Large intestine (tissue), 3 donors: Measurements from ENCODE around the gene TMEM54. TPM values are rescaled to one million over a fixed set of nuclear protein-coding genes. Genes with fewer than 3 reads are reported as not detected.

ENCODE experiments used
- DNase-seq, 2 donors: peaks; one replicate each; pipeline versions ENCODE4 v3.0.0 to v3.0.0-alpha.2; 2013
- H3K27ac ChIP-seq: one replicate; pipeline ENCODE4 v1.5.1; 2013; ENCODE audit warnings: low read length
- H3K27me3 ChIP-seq: 2 replicates; pipeline ENCODE4 v1.6.1; 2013; ENCODE audit warnings: low read length; ENCODE audit not compliant: control insufficient read depth, insufficient read depth
- H3K36me3 ChIP-seq: 2 replicates; pipeline ENCODE4 v1.6.1; 2013; ENCODE audit warnings: low read length; ENCODE audit not compliant: control insufficient read depth, insufficient read depth
- H3K4me1 ChIP-seq: one replicate; pipeline ENCODE4 v1.6.1; 2013; ENCODE audit warnings: low read length; ENCODE audit not compliant: control insufficient read depth, insufficient read depth
- H3K4me3 ChIP-seq: one replicate; pipeline ENCODE4 v1.5.1; 2013; ENCODE audit warnings: low read length
- H3K9me3 ChIP-seq: one replicate; pipeline ENCODE4 v1.6.1; 2013; ENCODE audit warnings: mild to moderate bottlenecking, low read depth, low read length, moderate library complexity; ENCODE audit not compliant: control insufficient read depth
- WGBS: methylation state at CpG from one replicate; pipeline ENCODE4 v1.1.5; 2013; ENCODE audit warnings: low lambda C conversion rate; ENCODE audit not compliant: insufficient coverage; 5-methylcytosine and 5-hydroxymethylcytosine counted together
- polyA plus RNA-seq: library from polyadenylated mRNA; unstranded; fragments of 120-200 nt; gene quantifications from one replicate; pipeline ENCODE4 v1.2.1, GENCODE V29; 2013

TMEM54 gene
- polyA plus RNA-seq, 1 donor = 27.7 TPM

DNA sequence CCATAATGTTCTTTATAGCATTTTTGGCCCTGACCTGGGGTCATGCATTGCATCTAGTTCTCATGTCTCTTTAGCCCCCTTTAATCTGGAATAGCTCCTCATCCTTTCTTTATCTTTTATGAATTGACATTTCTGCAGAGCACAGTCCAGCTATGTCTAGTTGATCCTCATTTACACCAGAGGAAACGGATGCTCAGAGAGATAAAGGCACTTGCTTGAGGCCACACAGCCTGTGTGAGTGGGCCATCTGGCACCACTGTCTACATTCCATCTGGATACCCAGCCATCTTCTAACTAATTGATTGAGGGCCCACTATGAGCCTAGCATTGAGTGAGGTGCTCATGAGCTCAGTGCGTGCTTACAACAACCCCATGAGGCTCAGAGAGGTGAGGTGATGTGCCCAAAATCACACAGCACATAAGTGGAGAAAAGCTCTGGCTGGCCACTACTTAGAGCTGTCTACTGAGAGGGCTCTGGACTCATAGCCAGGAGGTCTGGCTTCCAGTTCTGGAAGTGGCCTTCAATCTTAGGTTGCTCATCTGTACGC, 11.4 kb downstream of the TMEM54 start:
- Histone ChIP-seq H3K27me3 (peaks cover 60% of the 10 kb centered on the region), H3K4me3 (no peak overlapping the region), H3K4me1 (peaks cover 11% of the 10 kb centered on the region), H3K27ac (no peak overlapping the region), H3K9me3 (peaks cover 3% of the 10 kb centered on the region), H3K36me3 (no peaks in the 10 kb centered on the region)
- DNase-seq = no peak
- WGBS = no CpG with 5 or more reads among the region's 3 CpGs

DNA sequence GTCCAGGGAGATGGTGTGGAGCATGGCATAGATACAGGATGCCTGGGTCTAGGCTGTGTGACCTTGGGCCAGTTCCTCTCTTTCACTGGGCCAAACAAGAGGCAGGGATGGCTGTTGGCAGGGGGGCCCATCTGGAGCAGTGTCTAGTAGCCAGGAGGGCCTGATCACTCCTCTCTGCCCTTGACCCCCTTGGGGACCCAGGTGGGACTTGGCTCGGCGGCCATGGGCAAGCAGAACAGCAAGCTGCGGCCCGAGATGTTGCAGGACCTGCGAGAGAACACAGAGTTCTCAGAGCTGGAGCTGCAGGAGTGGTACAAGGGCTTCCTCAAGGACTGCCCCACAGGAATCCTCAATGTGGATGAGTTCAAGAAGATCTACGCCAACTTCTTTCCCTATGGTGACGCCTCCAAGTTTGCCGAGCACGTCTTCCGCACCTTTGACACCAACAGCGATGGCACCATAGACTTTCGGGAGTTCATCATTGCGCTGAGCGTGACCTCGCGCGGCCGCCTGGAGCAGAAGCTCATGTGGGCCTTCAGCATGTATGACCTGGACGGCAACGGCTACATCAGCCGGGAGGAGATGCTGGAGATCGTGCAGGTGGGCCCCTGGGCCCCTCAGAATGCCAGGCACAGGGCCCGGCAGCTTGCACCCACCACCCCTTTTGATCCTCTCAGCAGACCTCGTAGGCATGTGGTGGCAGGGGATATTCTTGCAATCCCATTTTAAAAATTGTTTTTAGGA, 12.3 kb downstream of the TMEM54 start:
- no peaks in the 10 kb centered on the region for H3K36me3 ChIP-seq
- no peak for DNase-seq
- peaks cover 10% of the 10 kb centered on the region for H3K4me1 ChIP-seq
- H3K4me3 ChIP-seq = no peak overlapping the region
- H3K9me3 ChIP-seq = peaks cover 3% of the 10 kb centered on the region
- WGBS = no CpG with 5 or more reads among the region's 24 CpGs
- H3K27ac ChIP-seq = no peak overlapping the region
- H3K27me3 ChIP-seq = peaks cover 68% of the 10 kb centered on the region

DNA sequence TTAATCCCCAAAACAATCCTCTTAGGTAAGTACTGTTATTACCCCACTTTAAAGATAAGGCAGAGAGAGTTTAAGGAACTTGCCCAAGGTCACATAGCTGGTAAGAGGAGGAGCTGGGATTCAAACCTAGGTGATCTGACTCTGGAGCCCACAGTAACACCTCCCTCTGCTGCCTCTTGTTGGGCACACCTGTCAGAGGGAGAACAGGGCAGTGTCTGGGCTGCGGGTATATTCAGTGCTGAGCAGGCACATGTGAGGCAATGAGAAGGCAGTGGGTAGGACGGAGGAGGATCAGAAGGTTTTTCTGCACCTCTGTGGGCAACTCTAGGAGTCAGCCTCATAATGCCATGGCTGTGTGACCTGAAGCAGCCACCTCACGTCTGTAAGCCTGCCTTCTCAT, 13.1 kb downstream of the TMEM54 start:
- Histone ChIP-seq H3K4me3 (no peak overlapping the region), H3K36me3 (no peaks in the 10 kb centered on the region), H3K9me3 (peaks cover 3% of the 10 kb centered on the region), H3K27ac (no peak overlapping the region), H3K27me3 (peaks cover 70% of the 10 kb centered on the region), H3K4me1 (peaks cover 6% of the 10 kb centered on the region)
- WGBS = 60% methylated on average over 1 of the region's 3 CpGs
- no peak for DNase-seq

DNA sequence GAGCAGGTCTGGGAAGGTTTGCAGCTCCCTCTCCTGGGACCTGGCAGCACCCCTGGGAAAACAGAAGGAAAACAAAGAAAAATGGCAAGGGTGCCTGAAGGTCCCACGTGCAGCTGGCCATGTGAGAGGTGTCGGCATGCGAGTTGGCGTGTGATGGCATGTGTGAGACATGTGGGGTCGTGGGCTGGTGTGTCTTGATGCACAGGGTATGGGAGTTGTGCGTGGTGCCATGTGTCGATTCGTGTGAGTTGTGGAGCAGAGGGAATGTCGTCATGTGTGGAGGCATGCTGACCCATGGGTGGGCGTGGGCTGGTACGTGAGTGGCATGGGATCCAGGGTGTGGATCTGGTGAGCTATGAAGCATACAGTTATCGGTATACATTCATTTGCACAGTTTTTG, 13.6 kb downstream of the TMEM54 start:
- Histone ChIP-seq H3K9me3 (peaks cover 1% of the 10 kb centered on the region), H3K27ac (no peak overlapping the region), H3K27me3 (peaks cover 68% of the 10 kb centered on the region), H3K4me1 (peaks cover 4% of the 10 kb centered on the region), H3K36me3 (no peaks in the 10 kb centered on the region), H3K4me3 (no peak overlapping the region)
- no peak for DNase-seq
- WGBS = no CpG with 5 or more reads among the region's 12 CpGs

DNA sequence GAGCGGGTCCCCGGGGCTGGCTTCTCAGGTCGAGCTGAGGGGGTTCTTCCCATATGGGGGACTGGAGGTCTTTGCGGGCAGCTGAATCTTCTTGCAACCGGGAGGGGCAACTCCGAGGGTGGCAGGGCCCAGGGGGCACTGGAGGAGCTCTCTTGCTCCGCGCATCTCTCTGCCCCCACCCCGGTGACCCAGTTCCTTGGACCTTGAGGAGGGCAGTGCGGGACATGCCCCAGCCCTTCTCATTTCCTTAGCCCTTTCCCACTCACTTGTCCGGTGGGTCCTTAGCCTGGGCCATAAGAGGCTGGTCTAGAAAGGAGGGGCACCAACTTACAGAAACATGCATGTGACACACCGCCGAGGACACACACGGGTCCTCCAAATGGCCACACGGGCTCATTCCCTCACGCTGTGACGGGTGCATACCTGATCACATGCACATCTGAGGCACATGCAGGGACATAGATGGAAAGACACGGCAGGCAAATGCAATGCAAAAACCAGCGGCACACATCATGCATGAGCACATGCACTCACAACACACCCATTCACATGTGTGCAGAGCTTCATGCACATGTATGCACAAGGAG, 14.3 kb downstream of the TMEM54 start:
- Histone ChIP-seq H3K4me1 (no peaks in the 10 kb centered on the region), H3K27ac (no peak overlapping the region), H3K36me3 (no peaks in the 10 kb centered on the region), H3K9me3 (no peaks in the 10 kb centered on the region), H3K27me3 (peaks cover 61% of the 10 kb centered on the region), H3K4me3 (no peak overlapping the region)
- no peak for DNase-seq
- WGBS = 80% methylated on average over 1 of the region's 19 CpGs

DNA sequence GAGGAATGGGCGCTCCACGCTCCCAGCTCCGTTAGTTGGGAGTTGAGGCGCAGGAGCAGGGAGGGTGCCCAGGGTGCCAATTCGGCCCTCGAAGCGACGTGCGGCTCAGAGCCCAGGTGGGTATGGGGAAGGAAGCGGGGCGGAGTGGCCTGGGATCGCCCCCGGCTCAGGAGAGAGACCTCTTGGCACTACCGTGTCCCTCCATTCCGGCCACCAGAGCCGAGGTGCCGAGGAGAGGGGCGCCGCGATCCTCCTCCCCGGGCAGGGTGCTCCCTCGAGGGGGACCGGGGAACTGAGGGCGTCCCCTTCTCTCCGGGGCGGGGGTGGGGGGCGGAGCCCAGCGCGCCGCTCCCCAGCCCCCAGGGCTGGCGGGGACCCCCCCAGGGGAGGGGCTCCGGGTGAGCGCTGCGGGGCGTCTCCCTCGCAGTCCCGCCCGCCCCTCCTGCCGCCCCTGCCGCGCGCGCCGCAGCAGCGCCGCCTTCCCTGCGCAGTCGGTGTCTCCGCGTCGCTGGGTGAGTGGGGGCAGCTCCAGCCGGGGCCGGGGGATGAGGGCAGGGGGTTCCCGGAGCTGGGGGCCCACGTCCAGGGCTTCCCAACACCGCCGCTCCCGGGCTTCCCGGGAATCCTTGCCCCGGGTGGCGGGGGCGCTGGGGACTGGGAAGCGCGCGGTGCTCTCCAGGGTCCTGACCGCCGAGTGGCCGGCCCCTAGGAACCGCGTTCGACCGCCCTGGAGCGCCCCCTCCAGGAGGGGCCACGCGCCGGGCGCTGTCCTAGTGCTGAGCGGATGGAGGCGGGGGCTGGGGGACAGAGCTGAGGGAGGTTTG, 15.0 kb downstream of the TMEM54 start, which contains the start of gene HPCA:
HPCA (plus strand) TSS at position 488 of the 824 bp plus-strand sequence. CDS start 2,408 bp downstream, outside the sequence.
- no peaks in the 10 kb centered on the region for H3K9me3 ChIP-seq
- H3K27ac ChIP-seq = no peak within 1 kb of the TSS
- no peaks in the 10 kb centered on the region for H3K36me3 ChIP-seq
- no CpG with 5 or more reads among the region's 79 CpGs for WGBS
- H3K4me3 ChIP-seq = no peak within 1 kb of the TSS
- H3K27me3 ChIP-seq = peaks cover 55% of the 10 kb centered on the region
- DNase-seq = peak; percentile 51 to 65
- no peaks in the 10 kb centered on the region for H3K4me1 ChIP-seq

DNA sequence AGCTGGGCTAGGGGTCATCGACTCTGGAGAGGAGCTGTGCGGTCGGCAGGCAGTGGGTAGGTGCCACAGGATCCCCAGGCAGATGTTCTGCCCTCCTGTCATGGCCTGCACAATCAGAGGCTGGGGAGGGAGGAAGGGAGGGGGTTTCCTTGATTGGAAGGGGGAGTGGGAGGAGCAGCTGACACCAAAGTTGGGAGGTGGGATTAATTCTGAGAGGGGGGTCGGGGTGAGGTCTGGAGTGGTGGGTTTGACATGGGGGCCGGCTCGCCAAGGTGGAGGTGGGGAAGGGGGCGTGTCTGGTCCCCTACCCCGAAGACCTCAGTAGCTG, 15.5 kb downstream of the TMEM54 start:
- Histone ChIP-seq H3K4me1 (no peaks in the 10 kb centered on the region), H3K27ac (no peak overlapping the region), H3K27me3 (peaks cover 51% of the 10 kb centered on the region), H3K36me3 (no peaks in the 10 kb centered on the region), H3K9me3 (no peaks in the 10 kb centered on the region), H3K4me3 (no peak overlapping the region)
- no peak for DNase-seq
- whole genome bisulfite sequencing = no CpG with 5 or more reads among the region's 8 CpGs

DNA sequence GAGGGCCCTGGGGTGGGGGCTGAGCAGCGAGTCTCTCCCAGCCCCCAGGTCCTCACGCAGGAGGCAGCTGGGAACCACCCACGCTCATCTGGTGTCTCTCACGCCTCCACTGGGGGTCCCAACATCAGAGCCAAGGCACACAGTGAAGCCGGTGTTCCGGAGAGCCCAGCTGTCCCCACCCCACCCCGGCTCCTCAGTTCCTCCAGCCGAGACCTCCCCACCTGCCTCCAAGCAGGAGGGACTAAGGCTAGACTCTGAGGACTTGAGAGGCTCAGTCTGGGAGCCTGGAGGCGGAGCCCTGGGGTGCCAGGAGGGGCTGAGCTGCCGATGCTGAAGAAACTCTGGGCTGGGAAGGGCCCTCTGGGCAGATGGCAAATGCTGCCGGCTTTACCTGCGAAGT, 16.5 kb downstream of the TMEM54 start:
- Histone ChIP-seq H3K4me3 (no peak overlapping the region), H3K36me3 (no peaks in the 10 kb centered on the region), H3K27me3 (peaks cover 45% of the 10 kb centered on the region), H3K4me1 (no peaks in the 10 kb centered on the region), H3K27ac (no peak overlapping the region), H3K9me3 (no peaks in the 10 kb centered on the region)
- no peak for DNase-seq
- no CpG with 5 or more reads among the region's 12 CpGs for WGBS

DNA sequence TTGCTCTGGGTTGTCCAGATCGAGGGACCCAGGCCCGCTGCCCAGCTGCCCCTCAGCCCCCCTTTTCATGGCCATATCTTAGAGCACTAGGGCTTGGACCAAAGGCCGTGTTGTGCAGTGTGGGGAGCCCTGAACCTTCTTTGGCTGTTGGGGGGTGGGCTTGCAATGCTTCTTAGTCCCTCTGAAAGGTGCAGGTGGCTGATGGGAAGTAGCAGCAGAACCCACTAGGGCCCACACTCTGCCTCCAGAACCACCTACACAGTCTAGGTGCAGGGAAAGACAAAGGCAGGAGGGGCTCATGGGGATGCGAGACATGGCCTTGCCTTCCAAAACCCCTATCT, 17.2 kb downstream of the TMEM54 start:
- H3K27me3 ChIP-seq = peaks cover 45% of the 10 kb centered on the region
- H3K4me1 ChIP-seq = no peaks in the 10 kb centered on the region
- no peak overlapping the region for H3K27ac ChIP-seq
- no peak for DNase-seq
- no CpG with 5 or more reads among the region's 4 CpGs for WGBS
- H3K9me3 ChIP-seq = no peaks in the 10 kb centered on the region
- H3K36me3 ChIP-seq = no peaks in the 10 kb centered on the region
- H3K4me3 ChIP-seq = no peak overlapping the region

DNA sequence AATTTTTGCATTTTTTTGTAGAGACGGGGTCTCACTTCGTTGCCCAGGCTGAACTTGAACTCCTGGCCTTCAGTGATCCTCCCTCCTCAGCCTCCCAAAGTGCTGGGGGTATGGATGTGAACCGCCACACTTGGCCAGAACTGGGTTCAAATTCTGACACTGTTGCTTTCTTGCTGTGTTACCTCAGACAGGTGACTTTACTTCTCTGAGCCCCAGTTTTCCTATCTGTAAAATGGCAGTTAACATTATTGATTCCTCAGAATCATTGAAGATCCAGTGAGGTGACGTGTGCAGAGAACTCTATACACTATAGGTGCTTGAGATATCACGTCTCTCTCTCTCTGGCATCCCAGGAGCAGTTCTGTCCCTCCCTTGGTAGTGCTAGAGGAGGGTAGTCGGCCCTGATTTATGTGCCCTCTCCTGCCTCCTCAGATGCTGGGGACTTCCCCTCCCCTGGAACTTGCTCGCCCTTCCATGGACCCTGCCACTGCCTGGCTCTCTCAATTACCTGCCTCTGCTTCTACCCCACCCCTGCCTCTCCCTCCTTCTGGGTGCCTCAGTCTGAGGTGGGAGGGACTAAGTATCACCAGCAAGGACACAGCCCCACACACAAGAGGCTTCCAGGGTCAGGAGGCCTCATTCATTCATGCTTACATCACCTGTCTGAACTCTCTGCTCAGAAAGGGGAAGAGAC, 17.7 kb downstream of the TMEM54 start:
- DNase-seq = peak in 1 of 2 donors; percentile 27
- Histone ChIP-seq H3K36me3 (no peaks in the 10 kb centered on the region), H3K4me3 (no peak overlapping the region), H3K27ac (no peak overlapping the region), H3K4me1 (no peaks in the 10 kb centered on the region), H3K27me3 (peaks cover 44% of the 10 kb centered on the region), H3K9me3 (no peaks in the 10 kb centered on the region)
- 80% methylated on average over 1 of the region's 7 CpGs for WGBS
